ENCODE results near the gene TP53I13.

TP53I13 gene

DNA sequence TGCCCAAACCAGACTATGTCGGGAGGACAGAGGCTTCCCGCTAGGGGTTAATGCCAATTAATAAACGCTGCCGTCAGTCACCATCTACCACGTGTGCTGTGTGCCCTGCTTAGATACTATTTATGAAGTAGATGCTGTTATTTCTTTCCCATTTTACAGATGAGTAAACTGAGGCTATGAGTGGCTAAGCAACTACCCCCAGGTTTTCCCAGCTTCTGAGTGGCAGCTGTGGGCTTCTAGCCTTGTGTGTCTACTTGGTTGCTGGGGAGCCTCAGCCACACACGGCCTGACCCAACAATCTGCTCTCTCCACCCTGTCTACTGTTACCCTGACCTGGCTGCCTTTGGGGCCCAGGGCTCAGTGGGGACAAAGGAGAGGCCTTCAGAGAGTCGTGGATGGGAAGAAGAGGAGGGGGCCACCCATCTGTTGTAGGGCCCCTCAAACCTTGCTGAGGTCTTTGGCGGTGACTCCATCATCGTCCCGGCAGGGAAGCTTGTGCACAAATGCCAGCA, 13.8 kb downstream of the TP53I13 start:
- DNase-seq: no peak

DNA sequence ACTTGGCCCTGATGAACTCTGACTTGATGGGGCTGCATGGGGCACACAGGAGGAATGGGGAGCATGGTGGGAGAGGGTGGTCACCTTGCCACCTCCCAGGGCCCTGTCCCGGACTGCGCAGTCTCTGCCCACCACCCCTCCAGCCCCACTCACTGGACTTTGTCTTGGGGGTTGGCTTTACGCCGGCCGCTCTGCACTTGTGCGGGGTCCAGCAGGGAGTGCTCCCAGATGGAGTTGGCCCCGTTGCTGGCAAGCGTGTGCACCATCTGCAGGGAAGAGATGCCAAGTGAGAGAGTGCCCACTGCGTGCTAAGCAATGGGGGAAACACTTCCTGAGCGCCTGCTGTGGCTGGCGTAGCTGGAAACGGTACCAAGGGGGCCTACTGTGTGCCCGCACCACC, 14.3 kb downstream of the TP53I13 start:
- DNase-seq: no peak

DNA sequence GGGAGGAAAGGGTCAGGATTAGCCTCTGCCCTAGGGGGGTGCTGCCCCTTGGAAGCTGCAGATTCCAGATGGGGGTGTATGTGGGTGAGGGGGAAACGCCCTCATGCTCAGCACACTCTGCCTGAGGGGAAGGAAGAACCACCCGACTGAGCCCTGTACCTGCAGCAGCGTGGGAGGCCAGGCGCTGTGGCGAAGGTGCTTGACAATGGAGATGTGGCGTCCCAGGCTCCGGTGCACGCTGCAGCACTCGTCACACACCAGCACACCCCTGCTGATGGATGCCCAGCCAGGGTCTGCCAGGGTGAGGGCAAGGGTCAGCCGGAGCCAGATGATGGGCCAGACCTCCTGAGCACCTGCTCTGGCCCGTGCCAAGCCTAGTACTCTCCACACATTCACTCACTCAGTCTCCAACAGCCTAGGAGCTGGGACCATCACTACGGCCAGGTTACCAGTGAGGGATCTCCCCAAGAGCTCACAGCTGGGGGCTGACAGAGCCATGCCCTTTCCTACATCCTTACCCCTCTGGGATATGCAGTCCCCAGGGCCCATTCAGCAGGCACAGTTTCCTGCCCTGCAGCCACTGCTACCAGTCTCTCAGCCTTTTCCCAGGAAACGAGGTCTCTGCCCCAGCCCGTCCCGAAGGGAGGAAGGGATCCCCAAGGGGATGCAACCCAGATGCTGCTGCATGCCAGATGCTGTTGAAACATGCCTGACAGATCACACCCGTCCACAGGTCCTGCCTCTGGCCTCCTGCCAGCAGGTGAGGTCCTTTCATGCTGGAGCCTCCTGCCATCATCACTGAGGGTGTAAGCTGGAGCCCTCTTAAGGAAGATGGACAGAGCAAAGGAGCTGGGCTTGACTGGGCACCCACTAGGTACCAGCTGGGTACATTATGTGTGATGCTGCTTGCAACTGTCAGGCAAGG, 15.1 kb downstream of the TP53I13 start:
- no peak for DNase-seq

DNA sequence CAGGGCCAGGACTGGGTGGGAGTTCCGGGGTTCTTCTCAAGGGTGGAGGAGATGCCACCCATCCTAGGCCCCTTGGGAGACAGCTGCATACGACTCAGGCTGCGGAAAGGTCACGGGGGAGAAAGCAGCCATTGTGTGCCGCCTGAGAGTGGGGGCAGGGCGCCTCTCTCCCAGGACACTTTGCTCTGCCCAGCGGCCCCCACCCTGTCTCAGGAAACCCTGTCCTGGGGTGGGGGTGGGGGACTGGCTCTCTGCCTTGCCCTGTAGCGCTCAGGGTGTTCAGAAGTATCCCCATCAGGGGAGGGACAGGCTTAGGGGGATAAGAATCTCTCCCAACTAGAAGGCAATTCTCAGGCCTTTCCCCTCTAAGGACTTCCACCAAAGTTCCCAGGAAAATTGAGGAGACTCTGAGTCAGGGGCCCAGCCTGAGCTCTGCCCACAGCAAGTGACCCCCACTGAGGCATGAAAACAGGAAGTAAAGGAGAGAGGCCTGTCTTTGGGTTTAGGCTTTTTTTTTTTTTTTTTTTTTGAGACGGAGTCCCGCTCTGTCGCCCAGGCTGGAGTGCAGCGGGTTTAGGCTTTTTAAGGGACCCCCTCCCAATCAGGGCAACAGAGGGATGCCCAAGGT, 16.1 kb downstream of the TP53I13 start:
- DNase-seq: no peak

DNA sequence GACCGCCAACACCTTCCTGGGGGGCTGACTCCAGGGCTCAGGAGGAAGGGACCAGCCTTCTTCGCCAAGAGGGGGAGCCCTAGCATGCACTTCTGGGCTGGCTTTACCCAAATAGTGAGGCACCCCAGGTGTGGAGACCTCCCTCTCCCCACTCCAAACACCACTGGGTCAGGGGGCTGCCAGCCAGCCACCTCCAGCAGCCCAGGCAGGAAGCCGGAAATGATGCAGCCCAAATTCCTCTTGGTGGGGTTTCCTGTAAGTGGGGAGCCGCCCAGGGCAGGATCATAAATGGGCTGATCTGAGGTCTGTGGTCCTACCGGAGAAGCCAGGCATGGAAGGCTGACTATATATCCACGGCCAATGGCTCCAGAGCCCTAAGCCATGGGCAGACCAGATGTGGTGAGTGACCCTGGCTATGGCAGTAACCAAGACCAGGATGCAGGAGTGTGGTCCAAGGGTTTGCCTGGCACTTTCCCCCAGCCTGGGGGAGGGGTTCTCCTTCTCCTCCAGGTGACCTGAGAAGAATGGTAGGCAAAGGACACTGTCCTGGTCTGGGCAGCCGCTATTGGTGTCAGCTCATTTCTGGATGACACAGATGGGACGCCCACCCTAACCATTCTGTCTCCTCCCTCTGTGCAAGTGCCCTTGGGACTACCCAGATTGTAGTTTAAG, 16.7 kb downstream of the TP53I13 start:
- DNase-seq: peak; percentile 29

DNA sequence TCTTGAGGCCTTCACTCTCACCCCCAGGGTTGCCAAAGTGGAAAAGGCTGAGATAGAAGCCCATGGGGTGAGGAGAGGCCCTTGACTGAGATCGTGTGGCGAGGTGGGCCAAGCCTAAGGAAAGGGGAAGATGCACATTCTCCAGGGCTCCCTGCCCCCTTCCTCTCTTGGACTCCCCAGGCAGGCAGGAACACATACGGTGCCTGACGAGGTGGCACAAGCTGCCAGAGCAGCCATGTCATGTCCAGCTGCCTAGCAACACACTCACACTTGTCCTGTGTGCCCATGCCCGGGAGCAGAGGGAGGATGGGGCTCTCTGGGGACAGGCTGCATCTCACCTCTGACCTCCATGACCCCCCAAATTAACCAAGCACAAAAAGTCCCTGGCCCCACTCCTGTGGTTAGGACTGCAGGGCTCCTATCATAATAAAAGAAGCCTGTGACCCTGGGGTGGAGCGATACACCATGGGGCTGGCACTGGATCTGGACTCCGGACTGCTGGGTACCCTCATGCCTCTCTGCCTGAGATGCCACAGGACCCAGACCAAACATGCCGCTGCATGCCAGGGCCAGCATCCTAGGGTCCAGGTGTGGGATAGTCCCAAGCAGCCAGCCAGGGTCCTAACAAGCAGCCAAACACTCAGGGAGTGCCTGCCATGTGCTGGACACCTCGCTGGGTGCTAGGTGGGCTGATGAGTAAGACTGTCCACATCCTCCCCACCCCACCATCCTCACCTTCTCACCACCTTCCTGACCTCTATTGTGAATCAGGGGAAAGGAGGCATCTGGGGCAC, 18.4 kb downstream of the TP53I13 start:
- DNase-seq: no peak

DNA sequence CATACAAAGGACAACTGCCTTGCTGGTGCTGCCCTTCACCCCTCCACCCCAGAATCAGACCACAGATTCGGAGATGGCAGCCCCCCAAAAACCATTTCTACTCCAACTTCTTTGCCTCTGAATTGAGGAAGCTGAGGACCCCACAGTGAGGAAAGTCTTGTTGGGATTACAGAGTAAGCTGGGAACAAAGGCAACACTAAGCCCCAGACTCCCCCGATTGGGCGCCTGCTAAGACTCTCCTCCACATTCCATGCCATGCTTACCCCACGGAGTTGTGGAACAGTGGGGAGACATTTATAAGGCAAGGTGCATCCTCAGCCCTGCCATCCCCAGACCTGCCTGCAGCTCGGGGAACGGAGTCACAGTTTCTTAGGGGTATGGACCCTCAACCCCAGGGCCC, 19.1 kb downstream of the TP53I13 start:
- no peak for DNase-seq

DNA sequence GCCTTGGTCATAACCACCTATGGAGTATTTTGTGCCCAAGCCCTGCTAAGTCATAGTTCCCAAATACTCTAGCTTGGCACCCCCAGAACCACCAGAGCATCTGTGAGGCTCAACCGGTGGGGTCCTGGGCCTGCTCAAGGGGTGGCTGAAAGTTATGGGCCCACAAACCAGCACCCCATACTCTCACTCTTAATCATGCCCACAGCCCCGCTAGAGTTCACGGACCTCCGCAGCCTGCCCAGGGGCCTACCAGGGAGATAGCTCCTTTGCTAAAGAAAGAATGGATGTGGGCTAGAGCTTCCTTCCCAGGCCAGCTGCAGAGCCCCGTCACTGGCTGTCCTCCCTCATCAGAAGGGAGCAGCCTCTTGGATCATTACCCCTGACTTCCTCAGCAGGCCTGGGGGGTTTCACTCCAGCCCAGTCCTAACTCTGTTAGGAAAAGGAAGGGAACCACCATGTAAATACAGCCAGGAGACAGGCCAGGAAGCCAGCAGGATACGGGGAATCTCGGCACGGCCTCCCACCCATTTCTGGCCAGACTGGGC, 19.6 kb downstream of the TP53I13 start:
- DNase-seq: no peak

DNA sequence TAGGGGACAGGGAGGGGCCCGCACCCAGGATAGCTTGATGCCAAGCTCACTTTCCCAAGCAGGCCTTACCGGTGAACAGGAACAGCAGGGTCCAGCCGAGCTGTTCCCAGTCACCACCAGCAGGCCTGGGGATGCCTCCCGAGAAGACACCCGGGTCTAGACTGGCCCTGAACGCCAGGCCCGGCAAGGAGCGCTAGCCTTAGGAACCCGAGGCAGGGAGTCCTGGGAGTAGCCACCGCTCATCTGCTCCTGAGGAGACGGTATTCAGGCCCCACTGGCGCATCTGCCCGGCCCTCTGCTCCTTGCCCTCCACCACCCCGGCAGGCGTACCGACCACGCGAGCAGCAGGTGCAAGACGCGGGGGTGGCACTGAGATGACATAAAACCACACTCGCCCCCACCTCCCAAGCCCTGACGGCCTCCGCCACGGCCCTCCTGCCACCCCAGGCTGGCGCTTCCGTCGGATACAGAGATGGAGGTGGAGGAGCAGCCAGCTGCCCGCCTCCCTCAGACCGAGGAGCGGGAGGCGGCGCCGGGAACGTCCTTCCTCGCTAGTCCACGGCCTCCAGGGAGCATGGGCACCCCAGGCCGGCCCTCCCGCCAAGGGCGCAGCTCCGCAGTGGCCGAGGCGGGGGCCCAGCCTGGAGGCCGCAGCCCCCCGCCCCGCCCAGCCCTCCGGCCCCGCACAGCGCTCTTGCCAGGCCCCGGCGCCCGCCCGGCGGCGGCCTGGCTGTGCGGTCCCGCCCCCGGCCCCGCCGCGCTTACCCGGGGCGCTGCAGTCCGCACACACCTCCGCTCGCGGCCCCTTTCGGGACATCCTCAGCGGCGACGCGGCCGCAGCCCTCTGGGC, 20.3 kb downstream of the TP53I13 start:
- peak; percentile 65 for DNase-seq

DNA sequence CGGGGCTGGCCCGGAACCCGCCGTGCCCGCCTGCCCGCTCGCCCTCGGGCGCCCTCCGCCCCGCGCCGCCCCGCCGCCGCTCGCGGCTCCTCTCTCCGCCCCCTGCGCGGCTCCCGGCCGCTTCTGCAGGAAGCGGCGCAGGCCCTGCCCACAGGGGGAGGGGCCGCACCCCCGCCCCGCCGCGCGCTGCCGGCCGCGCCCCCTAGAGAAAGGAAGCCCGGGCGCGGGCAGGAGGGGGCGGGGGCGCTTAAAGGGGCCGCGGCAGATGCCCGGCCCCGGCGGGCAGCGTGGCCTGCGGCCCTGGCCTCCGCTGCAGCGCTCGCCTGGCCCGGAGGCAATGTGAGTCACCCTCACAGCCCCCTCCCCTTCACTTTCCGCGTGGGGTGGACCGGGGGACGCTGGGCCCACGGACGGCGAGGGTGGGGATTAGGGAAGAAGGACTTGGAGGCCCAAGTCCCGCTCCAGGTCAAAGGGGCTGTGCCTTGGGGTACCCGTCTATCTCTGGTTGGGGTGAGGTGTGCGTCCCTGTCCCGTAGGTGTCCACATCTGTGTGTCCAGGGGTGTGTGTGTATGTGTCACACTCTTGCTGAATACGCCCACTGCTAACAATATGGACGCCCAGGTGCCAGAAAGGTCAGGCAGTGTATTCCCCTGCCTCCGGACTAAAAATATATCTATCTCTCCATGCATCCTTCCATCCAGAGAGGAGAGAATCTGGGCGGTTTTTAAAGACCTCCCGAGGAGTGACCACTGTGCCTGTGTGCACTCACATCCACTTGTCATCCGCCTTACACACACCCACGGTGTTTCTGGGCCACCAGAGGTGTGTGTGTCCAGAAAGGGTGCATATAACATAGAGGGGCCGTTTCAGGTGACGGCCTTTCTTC, 21.3 kb downstream of the TP53I13 start, which contains the start of gene GIT1:
TSS of gene GIT1 (minus strand) at position 125 of the 887 bp plus-strand sequence. CDS start 270 bp downstream, outside the sequence.
- DNase-seq: peak; percentile 80

DNA sequence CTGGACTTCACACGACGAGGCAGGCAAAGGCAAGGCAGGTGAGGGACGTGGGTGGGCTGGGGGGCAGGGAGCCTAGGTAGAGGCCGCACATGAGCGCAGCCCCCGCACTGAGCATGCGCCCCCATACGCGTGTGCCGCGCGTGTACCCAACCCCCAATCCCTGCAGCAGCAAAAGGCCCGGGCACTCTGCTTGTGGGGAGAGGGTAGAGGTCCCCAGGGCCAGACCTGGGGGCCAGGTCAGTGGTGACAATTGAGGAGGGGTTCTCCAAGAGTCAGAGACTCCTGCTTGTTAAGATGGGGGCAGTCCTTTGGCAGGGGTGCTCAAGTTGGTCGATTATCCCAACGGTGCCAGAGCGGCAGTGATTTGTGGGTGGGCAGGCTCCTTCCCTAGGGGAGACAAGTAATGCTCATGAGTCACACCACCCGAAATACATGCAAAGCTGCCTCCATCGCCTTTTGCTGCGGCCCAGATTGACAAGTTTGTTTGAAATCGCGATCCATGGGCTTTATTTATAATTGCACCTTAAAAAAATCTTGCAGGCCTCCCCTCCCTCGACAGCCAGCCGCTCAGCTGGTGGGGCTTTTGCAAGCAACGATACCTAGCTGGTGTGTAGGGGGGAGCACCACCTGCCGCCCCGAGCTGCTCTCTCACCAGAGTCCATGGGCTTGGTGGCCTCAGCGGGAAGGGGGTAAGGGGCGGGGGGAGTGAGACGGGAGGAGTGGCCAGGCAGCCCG, 22.1 kb downstream of the TP53I13 start:
- no peak for DNase-seq

DNA sequence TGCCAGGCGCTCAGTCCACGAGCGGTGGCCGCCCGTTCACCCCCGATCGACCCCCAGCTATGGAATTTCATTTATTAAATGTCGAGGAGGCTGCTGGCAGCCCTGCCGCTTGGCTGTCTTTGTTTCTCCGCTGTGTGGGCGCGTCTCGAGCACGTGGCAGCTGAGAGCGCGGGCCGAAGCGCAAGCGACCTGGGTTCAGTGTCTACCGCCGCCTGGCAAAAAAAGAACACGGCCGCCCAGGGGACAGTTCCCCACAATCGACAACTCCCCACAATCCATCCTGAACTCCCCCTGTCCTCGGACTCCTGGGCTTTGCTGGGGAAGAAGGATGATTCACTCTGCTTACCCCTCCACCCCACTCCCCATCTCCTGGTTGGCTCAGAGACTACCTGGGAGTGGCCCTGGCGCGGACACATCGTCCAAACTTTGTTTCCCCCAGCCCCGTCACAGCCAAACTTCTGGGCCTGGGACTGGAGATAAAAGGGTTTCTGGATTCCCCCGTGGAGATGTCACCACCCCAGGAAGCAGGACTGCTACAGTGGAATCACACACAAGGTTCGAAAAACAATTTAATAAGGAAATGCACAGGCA, 22.7 kb downstream of the TP53I13 start:
- DNase-seq: peak; percentile 43

DNA sequence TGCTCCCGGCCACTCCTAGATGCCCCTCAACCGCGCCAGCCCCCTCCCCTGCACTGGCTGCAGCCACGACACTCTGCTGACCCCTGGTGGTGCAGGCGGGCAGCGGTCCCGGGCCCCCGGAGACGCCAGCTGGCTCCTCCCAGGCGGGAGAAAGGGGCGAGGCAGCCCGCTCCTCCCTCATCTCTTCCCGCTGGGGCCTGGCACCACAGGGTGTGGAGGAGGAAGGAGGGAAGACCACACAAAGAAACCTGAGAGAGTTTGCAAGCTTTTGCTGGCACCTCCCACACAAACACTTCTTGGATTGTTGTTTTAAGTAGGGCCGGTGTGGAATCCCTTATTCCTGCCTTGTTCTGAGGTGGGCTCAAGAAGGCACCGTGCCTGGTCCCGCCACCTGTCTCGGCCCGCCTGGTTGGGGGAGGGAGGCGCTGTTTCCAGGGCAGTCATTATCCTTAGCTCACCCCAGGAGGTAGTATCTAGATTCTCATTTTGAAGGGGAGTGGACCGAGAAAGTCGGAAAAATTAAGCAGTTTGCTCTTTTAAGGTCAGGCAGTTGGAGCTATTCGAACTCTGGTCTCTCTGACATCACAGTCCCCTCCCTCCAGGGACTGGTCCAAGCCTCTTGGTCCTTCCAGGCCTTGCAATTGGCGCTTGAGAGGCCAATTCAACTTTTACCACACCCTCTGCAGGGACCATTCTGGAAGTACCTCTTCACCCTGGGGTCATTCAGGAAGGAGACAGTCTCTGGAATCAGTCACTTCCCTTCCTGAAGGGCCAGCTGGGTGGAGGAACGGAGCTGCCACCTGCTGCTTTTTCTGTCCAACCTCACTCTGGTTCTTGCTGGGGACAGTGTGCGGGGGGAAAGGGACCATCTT, 23.5 kb downstream of the TP53I13 start:
- peak; percentile 84 for DNase-seq

DNA sequence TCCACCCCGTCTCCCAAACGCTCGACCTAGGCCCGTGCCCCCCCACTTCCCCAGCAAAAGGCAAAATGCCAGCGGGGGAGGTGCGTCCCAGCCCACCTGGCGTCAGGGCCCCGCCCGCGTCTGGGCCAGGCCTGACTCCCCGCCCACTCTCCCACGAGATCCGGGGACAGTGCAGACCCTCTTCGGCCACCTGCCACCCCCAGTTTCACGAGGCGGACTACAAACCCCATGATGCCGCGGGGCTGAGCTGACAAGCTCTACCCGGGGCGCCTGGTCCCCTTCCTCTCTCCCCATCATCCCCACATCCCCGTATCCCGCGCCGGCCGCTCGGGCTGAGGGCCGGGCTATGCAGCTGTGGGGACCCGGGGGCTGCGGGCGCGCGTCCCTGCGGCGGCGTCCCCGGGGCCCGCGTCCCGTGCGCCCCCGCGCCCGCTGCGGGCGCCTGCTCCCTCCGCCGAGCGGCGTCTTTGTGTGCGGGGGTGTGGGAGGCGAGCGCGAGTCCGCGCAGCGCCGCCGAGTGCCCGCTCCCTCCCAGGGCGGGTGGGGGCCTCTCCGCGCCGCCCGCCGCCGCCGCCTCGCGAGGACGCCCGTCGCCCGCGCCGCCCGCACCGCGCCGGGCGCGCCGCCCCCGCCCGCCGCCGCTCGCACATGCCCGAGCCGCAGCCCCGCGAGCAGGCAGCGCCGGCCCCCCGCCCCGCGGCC, 24.5 kb downstream of the TP53I13 start, which contains the start of gene ANKRD13B:
TSS of gene ANKRD13B (plus strand) at position 283 of the 702 bp plus-strand sequence. CDS start 490 bp downstream, outside the sequence.
- DNase-seq: peak; percentile 47

DNA sequence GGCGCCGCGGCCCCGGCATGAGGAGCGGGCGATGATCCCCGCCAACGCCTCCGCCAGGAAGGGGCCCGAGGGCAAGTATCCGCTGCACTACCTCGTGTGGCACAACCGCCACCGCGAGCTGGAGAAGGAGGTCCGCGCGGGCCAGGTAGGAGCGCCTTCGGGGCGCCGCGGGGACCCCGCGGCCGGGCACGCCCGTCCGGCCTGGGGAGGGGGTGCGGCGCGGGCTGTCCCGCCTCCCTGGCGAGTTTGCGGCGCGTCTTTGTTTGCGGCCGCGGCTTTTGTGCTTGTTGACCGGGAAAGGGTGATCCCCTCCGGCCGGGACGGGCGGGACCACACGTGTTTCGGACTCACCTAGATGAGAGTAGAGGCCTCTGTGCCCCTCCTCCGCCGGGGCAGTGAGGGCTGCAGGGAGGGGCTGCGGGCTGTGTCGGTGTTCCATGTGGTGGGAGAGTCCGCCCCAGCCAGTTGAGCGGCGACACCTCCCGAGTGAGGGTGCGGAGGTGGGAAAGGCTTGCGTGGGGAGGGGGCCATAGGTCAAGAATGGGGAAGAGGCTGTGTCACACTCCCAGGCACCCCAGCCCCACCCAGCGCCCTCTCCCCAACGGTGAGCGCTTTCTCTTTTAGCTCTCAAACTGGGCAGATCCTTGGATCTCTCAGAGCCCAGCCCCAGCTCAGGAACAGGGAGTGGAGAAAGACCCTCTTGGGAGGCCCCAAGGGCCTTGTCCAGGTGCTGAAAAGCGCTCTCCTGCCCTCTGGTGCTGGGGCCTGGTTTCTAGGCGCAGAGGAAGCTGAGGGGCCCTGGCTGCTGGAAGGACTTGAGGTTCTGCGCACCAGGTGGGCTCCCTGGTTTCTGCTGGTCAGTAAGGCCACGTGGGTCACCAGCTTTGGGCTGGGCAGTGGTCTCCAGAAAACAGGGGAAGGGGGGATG, 25.4 kb downstream of the TP53I13 start:
- peak; percentile 33 for DNase-seq

DNA sequence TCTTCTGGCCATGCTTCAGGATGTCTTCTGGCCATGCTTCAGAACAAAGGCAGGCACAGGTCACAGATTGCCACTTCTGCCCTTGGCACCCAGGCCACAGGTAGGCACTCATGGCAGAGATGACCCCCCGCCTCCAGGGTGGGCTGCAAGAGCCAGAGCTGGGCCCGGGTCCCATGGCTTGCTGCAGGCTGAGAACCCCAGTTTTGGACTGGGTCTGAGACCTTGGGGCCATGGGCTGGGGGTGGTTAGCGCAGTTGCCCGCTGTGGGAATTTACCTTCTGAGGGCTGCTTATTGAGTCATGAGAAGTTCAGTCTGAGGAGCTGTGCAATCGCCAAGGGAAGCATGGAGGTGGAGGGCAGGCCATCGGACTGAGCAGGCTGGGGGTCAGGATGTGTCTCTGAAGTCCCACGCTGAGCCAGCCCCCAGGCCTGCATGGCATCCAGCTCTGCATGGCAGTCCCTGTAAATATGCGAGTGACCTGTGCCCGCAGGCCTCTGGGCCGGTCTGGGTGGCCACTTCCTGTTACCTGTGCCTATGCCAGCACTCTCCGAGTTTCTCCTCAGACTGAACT, 26.1 kb downstream of the TP53I13 start:
- no peak for DNase-seq

Measured in stimulated activated CD4-positive, alpha-beta T cell treated with anti-CD3 and anti-CD28 coated beads, Interleukin-4, amount 100 ng/mL, for 24 hours (primary cell).